ENCODE results near the gene C16orf92.
"Not testable (repeated sequence)": the region's sequence is repeated elsewhere in the genome, so short reads cannot be mapped to it uniquely, and the experiment has no call there.

C16orf92 gene

DNA sequence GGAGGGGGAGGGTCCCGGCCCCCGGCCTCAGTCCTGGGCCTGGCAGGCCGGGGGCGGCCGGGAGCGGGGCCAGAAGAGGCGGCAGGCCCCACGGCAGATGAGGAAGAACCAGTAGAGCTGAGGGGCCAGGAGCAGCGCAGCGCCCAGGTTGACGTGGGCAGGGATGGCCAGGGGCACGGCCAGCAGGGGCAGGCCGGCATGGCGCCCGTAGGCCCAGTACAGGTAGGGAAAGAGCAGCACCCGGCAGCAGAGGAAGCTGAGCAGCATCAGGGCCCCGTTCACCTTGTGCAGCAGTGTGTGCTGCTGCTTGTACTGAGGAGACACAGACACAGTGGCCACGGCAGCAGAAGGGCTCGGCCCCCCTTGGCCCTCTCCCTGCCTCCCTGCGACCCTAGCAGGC lies 2.2 kb downstream of the C16orf92 start:
- no peak for DNase-seq (ENCODE audit: low read depth in 2 of 3, low spot score in 2 of 3)

DNA sequence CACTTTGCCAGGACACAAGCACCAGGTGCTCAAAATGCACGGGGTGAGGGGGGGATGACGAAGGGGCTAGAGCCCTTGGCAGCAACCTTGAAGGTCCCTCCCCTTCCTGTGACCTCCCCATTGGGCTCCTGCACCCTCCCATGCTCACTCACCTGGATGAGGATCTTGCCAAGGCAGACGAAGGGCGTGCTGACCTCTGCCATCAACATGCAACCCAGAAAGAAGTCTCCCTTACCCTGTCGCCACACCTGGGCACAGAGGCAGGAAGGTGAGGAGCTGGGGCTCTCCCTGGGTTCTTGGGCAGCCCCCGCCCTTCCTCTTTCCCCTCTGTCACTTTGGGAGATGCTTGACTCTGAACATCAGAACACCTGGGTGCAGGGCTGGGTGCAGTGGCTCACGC lies 2.6 kb downstream of the C16orf92 start:
- DNase-seq (ENCODE audit: low read depth in 2 of 3, low spot score in 2 of 3) = no peak

DNA sequence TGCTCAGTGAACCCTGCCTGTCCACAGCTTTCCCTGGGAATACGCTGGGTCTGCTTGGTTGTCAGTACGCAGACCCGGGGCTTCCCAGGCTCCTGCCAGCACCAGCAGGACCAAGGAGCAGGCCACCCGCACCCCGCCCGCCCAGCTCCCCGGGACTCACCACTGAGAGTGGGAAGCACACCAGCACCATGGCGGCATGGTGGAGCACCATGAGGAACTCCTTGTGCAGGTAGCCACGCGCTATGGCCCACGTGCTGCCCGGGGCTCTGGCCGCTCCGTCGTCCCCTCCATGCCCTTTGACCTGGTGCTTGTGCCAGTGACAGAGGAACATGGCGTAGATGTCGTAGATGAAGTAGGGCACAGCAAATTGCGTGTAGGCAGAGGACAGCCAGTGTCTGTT lies 3.5 kb downstream of the C16orf92 start:
- DNase-seq (ENCODE audit: low read depth in 2 of 3, low spot score in 2 of 3) = no peak

DNA sequence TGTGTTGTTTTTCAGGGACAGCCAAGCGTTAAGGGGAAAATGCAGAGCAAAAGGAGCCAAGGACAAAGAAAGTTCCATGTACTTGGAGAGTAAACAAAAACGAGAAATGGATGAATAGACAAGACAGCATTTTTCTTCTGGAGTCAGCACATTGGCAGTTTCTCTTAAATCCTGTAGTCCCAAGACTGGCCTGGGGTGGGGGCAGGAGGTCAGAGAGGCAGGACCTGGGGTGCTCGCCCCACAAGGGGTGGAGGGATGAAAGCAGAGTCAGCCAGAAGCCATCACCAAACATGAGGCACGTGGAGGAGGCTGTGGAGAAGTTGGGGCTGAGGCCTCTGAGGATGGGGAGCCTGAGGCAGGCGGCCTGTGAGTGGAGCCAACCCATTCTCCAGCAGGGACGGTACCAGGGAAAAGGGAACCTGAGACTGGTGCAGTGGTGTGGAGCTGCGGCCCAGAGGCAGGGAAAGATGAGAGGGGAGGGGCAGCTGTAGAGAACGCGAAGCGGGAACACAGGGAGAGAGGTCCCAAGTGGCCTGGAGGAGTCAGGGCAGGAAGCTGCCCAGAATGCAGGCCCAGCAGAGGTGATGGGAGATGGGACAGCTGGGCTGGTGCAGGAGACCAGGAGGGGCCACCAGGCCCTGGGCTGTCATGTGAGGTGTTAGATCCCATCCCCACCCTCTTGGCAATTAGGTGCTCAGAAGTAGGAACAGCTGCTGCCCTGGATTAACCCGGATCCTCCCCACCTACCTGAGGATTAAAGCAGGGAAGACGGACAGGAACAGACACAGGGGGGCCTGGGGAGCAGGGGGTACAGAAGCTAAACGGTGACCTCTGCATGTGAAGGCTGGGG lies 4.8 kb downstream of the C16orf92 start:
- DNase-seq (ENCODE audit: low read depth in 2 of 3, low spot score in 2 of 3) = no peak

DNA sequence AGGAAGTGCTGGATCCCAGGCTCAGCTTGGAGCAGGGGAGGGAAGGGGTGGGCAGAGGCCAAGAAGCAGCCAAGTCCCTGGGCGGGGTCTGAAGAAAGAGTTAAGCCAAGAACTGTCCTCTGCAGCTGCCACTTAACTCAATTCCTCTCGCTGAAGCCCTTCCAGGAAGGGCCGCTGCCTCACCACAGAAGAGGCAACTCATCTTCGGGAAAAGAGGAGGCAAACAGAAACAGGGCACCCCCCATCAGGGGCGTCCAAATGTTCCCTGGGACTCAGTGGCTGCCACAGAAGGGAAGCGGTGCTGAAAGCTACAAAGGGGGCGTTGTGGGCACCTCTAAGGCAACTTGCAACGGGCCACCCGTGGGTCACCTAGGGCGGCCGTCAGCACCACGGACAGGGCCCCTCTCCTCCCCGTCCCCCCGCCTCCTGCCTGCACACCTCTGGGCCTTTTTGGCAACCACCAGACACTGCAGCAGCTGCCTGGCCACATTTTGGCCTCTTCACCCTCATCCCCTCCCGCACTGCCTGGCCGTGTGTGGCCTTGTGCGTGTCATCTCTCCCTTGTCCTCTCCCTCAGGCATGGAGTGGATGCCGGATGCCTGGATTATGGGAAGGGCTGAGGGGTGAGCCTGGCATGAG lies 5.6 kb downstream of the C16orf92 start:
- no peak for DNase-seq (ENCODE audit: low read depth in 2 of 3, low spot score in 2 of 3)

DNA sequence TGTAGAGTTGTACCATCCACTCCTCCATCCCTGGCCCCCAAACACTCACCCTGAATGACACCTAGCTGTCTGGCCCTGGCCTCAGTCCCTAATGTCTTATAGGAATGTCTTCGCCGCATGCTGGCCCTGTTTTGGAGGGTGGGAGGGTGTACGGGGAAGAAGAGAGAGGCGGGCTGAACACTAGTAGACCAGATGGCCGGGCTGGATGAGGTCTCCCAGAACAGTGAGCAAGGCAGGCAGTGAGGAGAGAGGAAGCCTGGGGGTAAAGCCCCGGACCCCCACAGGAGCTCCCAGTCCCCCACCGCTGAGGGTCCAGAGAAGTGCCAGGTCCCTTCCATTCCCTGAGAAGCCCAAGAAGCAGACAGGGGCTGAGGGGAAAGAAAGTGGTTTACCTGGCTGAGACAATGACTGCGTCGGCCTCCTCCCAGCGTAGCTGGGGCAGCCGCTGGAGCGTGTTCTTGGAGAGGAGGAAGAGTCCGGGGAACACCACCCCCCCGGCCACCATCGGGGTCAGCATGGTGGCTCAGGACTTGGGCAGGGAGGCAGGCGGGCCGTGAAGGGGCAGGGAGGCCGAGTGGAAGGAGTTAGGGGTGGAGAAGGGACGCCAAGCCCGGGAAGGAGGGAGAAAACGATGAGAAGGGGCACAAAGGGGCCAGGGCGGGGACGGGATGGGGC lies 7.2 kb downstream of the C16orf92 start:
- DNase-seq (ENCODE audit: low read depth in 2 of 3, low spot score in 2 of 3) = no peak

DNA sequence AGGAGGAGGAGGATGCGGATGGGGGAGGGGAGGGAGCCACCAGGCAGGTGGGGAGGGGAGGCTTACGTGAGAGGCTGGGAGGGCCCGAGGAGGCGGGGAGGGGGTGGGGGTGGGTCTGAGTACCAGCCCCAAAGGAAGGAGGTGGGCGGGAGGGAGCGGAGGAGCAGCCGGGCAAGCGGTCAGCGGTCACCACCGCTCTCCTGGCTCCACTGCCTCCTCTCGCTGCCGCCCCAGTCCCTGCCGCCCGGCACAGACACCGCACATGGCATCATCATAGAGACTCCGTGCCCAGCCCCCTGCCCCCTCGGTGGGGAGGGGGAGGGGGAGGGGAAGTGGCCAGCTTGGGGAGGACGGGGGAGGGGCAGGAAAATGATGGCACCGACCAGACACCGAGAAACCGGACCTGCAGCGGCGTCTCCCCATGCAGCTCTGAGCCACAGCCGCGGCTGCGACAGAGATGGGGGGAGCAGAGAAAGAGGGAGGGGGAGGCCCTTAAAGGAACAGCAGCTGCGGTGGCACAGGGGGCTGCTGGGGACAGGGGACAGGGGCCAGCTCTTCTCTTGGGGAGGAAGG lies 7.9 kb downstream of the C16orf92 start, which contains the start of gene TLCD3B:
TSS of gene TLCD3B (minus strand) at position 431 of the 573 bp plus-strand sequence. CDS start 744 bp downstream, outside the sequence.
- no peak for DNase-seq (ENCODE audit: low read depth in 2 of 3, low spot score in 2 of 3)

DNA sequence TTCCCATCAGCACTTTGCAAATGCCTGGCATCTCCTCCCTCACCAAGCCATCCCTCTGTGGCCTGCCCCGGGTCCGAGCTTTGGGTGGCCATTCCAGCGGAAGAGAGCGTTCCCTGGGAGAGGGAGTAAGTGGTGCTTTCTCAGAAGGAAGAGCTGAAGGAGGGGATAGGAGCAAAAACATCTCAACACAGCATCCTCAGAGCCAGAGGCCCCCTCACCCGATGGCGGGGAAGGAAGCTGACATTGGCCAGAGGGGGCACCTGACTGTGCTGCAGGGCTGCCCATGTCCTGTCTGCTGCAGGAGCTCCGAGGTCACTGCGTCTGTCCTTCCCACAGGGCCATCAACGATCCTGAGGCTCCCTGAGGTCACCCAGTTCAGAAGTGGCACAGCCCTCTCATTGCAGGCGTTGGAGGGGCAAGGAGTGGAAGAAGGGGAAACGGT lies 8.5 kb downstream of the C16orf92 start:
- no peak for DNase-seq (ENCODE audit: low read depth in 2 of 3, low spot score in 2 of 3)

DNA sequence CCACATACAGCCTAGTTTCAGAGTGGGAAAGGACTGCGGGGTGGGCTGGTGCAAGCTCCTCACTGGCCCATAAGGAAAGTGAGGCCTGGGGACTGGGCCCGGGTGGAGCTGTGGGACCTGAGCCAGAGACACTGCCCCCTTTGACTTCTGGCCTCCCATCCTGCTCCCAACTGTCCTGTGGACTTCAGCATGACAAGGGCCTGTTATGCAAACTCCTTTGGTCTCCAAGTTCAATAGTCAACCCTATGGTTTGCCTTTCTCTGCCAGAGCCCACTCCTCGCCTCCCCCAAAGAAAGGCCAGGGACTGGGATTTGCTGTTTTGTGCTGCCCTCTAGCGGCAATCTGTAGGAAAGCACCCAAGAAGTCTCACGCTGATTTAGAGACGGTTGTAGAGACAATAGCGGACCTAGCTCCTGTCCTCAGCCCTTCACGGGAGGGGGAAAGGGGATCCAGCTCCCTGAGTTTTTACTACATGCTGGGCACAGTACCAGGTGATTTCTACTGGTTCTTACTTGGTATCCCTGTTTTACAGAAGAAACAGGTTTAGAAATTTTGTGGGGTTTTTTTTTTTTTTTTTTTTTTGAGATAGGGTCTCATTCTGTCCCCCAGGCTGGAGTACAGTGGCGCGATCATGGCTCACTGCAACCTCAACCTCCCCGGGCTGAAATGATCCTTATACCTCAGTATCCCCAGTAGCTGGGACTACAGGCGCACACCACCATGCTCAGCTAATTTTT lies 9.3 kb downstream of the C16orf92 start:
- DNase-seq (ENCODE audit: low read depth in 2 of 3, low spot score in 2 of 3) = peak in 1 of 3 experiments; percentile 40

DNA sequence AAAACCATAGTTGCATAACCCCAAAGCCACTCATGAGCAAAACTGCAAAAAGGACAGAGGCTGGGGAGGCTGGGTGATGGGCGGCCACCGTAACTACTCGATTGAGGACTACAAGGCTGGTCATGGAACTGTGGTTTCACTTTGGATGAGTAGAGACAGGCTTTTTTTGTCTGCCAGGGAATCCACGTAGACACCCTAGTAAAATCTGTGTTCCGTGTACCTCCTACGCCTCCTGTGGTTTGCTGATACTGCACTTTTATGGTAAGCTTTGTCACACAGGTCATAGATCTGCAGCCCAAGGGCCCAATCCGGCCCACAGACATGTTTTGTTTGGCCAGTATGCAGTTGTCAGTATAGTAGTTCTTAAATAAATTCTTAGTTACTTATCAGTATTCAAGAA lies 10.3 kb downstream of the C16orf92 start:
- DNase-seq (ENCODE audit: low read depth in 2 of 3, low spot score in 2 of 3) = no peak

DNA sequence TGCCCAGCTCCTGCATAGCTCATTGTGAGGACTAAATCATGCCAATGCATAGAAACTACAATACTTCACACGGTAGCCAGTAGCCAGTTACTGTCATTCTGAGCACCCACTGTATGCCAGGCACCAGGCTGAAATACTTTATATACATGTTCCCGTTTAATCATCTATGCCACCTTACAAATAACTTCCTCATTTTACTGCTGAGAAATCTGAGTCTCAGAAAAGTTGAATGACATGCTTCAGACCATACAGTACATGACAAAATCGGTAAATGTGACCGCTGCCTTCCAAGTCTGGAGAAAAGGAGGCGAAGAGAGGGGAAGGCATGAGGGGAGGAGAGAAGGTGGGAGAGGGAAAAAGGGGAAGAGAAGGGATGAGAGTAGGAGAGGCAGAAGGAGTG lies 17.2 kb downstream of the C16orf92 start:
- DNase-seq (ENCODE audit: low read depth in 2 of 3, low spot score in 2 of 3) = no peak

DNA sequence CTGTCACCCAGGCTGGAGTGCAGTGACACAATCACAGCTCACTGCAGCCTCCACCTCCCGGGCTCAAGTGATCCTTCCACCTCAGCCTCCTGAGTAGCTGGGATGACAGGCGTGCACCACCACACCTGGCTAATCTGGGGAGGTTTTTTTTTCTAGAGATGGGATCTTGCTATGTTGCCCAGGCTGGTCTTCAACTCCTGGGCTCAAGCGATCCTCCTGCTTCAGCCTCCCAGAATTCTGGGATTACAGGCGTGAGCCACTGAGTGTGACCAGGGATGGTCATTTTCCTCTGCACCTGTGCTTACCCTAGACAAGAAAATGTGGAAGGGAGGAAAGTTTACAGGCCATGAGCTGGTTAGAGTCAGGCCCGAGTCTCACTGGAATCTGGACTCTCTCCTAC lies 17.7 kb downstream of the C16orf92 start:
- DNase-seq (ENCODE audit: low read depth in 2 of 3, low spot score in 2 of 3) = not testable (repeated sequence)

DNA sequence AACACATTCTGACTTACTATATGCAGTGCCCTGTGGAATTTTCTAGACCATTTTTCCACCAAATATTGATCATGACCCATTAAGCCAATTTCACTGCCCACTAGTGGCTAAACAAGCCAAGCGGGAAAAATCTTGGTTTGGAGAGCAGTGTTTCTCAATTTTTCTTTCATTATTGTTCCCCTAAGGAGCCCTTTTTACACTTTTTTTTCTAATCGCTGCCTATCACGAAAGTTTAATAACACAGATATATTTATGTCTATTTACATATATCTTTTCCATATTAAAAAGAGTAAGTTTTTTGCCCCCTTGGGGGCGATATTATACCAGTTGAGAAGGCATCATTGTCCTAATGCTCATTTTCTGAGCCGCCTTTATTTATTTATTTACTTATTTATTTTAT lies 18.8 kb downstream of the C16orf92 start:
- no peak for DNase-seq (ENCODE audit: low read depth in 2 of 3, low spot score in 2 of 3)

DNA sequence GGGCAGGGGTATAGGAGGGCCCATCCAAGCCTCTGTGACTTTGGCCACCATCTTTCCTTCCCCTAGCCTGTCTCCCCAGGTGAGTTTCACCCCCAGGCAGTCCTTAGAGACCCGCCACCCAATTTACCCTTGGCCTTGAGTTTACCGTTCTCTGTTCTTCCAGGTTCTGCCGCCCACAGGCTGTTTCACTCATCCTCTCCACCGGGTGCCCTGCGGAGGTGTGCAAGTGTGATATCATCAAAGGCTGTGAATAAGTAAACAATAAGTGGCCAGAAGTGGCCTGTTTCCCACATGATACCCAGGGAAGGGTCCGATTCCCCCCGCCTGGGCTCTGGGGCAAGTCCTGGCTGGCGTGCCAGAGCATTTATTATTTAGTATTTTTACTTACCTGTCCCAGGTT lies 23.2 kb downstream of the C16orf92 start:
- no peak for DNase-seq (ENCODE audit: low read depth in 2 of 3, low spot score in 2 of 3)

DNA sequence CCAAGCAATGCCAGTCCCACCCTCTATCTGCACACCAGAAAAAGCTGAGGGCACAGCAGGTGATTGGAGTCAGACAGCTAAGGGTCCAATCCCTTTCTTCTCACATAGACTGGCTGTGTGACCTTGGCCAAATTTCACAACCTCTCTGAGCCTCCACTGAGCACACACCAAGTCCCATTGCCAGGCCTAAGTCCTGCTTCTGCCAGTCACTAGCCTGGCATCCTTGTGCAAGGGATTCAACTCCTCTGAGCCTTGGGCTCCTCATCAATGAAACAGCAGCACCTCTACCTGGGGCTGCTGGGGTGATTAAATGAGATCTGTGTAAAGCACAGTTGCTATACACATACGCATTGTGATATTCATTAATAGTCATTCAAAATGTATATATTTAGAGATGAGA lies 23.6 kb downstream of the C16orf92 start:
- DNase-seq (ENCODE audit: low read depth in 2 of 3, low spot score in 2 of 3) = no peak

DNA sequence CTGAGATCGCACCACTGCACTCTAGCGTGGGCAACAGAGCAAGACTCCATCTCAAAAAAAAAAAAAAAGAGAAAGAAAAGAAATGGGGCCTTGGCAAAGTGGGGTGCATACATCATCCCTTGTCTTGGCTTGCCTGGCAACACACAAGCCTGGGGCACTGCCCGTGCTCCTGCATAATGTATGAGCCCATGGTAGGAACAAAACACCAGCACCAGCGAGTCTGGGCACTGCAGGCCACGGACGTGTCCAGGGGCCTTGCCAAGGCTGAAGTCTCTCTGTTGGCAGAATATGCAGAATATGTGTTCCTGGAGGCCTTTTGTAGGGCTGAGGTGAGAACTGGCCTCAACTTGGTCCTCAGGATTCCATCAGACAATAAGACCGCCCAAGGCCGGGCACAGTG lies 26.9 kb downstream of the C16orf92 start:
- DNase-seq (ENCODE audit: low read depth in 2 of 3, low spot score in 2 of 3) = no peak

DNA sequence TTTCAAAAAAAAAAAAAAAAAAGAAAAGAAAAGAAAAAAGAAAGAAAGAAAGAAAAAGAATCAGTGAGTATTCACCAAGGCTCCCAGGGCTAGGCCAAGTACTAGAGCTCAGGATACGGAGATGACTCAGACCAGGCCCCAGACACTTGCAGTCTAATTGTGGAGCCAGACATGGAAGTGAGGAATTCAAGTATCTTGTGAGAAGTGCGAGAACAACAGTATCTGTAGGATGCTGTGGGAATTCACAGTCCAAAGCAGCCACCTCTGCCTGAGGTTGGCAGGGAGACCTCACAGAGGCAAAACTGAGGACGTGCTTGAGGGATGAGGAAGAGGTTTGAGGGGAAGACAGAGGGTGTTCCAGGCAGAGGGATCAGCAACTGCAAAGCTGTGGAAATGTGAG lies 28.5 kb downstream of the C16orf92 start:
- no peak for DNase-seq (ENCODE audit: low read depth in 2 of 3, low spot score in 2 of 3)

DNA sequence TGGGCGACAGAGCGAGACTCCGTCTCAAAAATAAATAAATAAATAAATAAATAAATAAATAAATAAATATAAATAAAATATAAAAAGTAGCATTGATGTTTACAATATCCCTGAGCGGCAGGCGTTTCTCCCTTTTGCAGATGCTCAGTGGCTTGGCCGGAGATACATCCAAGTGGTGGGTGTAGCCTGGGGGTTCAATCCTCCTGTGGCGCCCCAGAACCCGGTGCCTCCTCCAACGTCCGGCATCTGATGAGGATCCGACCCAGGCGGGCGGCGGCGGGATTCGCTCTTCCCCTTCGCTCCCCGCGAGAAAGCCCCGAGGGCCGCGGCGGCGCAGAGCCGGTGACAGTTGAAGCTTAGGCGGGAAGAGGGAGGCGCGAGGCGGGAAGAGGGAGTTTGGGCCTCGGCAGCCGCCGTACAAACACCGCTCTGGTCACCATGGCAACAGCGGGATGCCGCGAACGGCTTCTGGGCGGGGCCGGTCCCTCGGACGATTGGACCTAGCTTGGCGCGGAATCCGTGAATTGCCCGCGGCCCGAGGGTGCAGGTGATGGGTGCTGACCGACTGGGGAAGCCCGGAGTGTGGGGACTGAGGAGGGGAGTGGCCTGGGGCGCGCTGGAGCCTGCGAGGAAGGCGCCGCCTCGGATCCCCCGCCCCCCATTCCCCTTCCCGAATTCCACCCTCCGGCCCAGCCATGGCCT lies 29.8 kb downstream of the C16orf92 start:
- DNase-seq (ENCODE audit: low read depth in 2 of 3, low spot score in 2 of 3) = peak; percentile 81 to 97 (median 95)

DNA sequence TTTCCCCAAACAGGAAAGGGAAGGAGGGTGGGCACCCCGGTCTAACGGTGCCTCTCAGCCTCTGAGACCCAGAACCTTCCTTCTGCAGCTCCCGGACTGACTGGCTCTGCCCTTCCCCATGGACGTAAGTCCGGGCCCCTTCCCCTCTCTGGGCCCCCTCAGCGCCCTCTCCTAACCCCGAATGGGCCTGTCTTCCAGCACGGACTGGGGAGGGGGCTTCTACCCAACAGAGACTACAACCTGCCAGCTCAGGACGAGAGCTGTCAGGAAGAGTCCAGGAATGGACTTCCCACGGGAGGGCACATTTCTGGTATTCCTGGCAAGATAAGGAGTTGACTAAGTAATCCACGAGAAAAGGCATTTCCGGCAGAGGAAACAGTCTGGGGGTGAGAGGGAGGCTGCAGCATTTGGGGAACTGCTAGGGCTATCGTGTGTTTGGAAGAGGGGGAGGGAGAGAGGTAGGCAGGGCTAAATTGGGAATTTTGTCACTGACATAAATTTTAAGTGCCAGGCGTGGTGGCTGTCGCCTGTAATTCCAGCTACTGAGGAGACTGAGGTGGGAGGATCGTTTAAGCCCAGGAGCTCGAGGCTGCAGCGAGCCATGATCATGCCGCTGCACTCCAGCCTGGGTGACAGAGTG lies 30.5 kb downstream of the C16orf92 start:
- DNase-seq (ENCODE audit: low read depth in 2 of 3, low spot score in 2 of 3) = no peak

DNA sequence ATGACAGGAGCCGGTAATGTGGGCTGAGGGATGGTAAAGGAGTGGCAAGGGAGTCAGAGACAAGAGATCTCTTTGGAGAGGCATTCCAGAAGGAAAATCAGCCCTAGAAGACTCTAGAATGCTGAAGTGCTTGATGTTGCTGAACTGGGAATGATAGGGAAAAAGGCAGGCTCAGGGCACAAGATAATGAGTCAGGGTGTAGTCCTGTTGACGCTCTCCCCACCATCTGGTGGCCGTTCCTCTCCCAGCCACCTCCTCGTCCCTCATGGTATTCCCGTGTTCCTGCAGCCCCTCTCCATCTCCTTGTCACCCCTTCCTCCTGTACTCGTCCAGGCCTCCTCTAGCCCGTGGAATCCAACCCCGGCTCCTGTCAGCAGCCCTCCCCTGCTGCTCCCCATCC lies 31.5 kb downstream of the C16orf92 start:
- DNase-seq (ENCODE audit: low read depth in 2 of 3, low spot score in 2 of 3) = no peak
